A549 (cell line): ENCODE measurements around the gene PHLDA1. TPM values are rescaled to one million over a fixed set of nuclear protein-coding genes. Genes with fewer than 3 reads are reported as not detected.
A peak's percentile ranks its signal among the peaks of the same experiment; 100 is the strongest.

Source experiments
- ATAC-seq, 2 experiments: fragments of 200-7000 bp in 1 of 2; fragments of >200 bp in 1 of 2; cut with Nextera tagmentation in 1 of 2; cut with Tn5 transposase in 1 of 2; 3 replicates each; pipeline versions ENCODE4 v1.8.0 to v1.9.1; 2018 to 2020; ENCODE audit warnings: mild to moderate bottlenecking in 1 of 2, moderate library complexity in 1 of 2
- CTCF ChIA-PET: fragments of 300-600 bp; sonication (Branson Sonifier 250); formaldehyde crosslinking; extraction: SDS; loops from one replicate; lab custom pipeline; 2021; ENCODE audit warnings: antibody characterized with exemption, inconsistent platforms; lab: Yijun Ruan, JAX
- POLR2A ChIA-PET: fragments of 350-600 bp; formaldehyde crosslinking; extraction: SDS; loops from one replicate; lab custom pipeline; 2021; ENCODE audit warnings: antibody characterized with exemption, inconsistent platforms; lab: Yijun Ruan, JAX
- DNase-seq, 2 experiments: peaks; one replicate each; pipeline versions ENCODE4 v3.0.0 to v3.0.0-alpha.2; 2011 to 2016; ENCODE audit warnings: low read depth in 1 of 2, low spot score in 1 of 2
- FAIRE-seq: peaks from 2 replicates; lab custom pipeline; 2011; peaks lifted over from hg19 to GRCh38; lab: Jason Lieb, UNC
- H3K27ac ChIP-seq, 2 experiments: fragments of >200 bp; sonication (Bioruptor Twin); formaldehyde crosslinking; 3 replicates each; pipeline ENCODE4 v1.5.1; 2016 to 2017
- H3K4me1 ChIP-seq: fragments of >200 bp; sonication (Bioruptor Twin); formaldehyde crosslinking; 3 replicates; pipeline ENCODE4 v1.6.1; 2016
- H3K4me2 ChIP-seq: fragments of >200 bp; sonication (Bioruptor Twin); formaldehyde crosslinking; 3 replicates; pipeline ENCODE4 v1.6.1; 2016
- H3K4me3 ChIP-seq: fragments of >200 bp; sonication (Bioruptor Twin); formaldehyde crosslinking; 3 replicates; pipeline ENCODE4 v1.5.1; 2016
- H3K9me3 ChIP-seq: fragments of >200 bp; sonication (Bioruptor Twin); formaldehyde crosslinking; 3 replicates; pipeline ENCODE4 v1.6.1; 2016
- ESRRA ChIP-seq: fragments of 150-350 bp; IDR thresholded peaks from 2 replicates; pipeline ENCODE4 v1.6.1; 2014; ENCODE audit warnings: mild to moderate bottlenecking, low read length, borderline replicate concordance
- FOXS1 ChIP-seq: fragments of 250-450 bp; sonication (Bioruptor Pico); IDR thresholded peaks from 2 replicates; pipeline ENCODE4 v1.5.0; 2020; ENCODE audit warnings: mild to moderate bottlenecking, moderate library complexity
- GATA3 ChIP-seq: IDR thresholded peaks from 2 replicates; pipeline ENCODE4 v1.6.1; 2012; ENCODE audit warnings: borderline replicate concordance
- HOXA7 ChIP-seq: fragments of 250-450 bp; sonication (Bioruptor Pico); IDR thresholded peaks from 2 replicates; pipeline ENCODE4 v1.5.0; 2020; ENCODE audit warnings: mild to moderate bottlenecking, moderate library complexity
- HOXB13 ChIP-seq: fragments of 250-450 bp; sonication (Bioruptor Pico); IDR thresholded peaks from 2 replicates; pipeline ENCODE4 v1.5.0; 2020; ENCODE audit warnings: low read depth, mild to moderate bottlenecking, moderate library complexity
- HOXB5 ChIP-seq: fragments of 250-450 bp; sonication (Bioruptor Pico); IDR thresholded peaks from 2 replicates; pipeline ENCODE4 v1.5.0; 2020; ENCODE audit warnings: mild to moderate bottlenecking, moderate library complexity
- NPAS2 ChIP-seq: fragments of 250-450 bp; sonication (Bioruptor Pico); IDR thresholded peaks from 2 replicates; pipeline ENCODE4 v1.8.0; 2022; ENCODE audit warnings: mild to moderate bottlenecking, moderate library complexity, borderline replicate concordance
- RAD21 ChIP-seq, 2 experiments: fragments of >200 bp in 1 of 2; sonication (Bioruptor Twin) in 1 of 2; formaldehyde crosslinking in 1 of 2; IDR thresholded peaks in 1 of 2; conservative IDR thresholded peaks in 1 of 2; 2 replicates in 1 of 2; 3 replicates in 1 of 2; pipeline ENCODE4 v1.6.1; 2012 to 2018; ENCODE audit warnings: inconsistent platforms in 1 of 2
- RARB ChIP-seq: fragments of 250-450 bp; sonication (Bioruptor Pico); IDR thresholded peaks from 2 replicates; pipeline ENCODE4 v1.8.0; 2021; ENCODE audit warnings: mild to moderate bottlenecking, moderate library complexity
- RCOR1 ChIP-seq: fragments of 150-350 bp; IDR thresholded peaks from 2 replicates; pipeline ENCODE4 v1.6.1; 2014; ENCODE audit warnings: antibody characterized with exemption, low read length, low read depth
- REST ChIP-seq: fragments of 200-600 bp; sonication (generic); IDR thresholded peaks from 2 replicates; pipeline ENCODE4 v1.6.1; 2016; ENCODE audit warnings: antibody characterized with exemption, mild to moderate bottlenecking, moderate library complexity
- SMC3 ChIP-seq: fragments of >200 bp; sonication (Bioruptor Twin); formaldehyde crosslinking; IDR thresholded peaks from 3 replicates; pipeline ENCODE4 v1.6.1; 2018; ENCODE audit warnings: inconsistent platforms
- TP53 ChIP-seq: fragments of 250-450 bp; sonication (Bioruptor Pico); IDR thresholded peaks from 2 replicates; pipeline ENCODE4 v1.5.0; 2021; ENCODE audit warnings: mild to moderate bottlenecking, moderate library complexity
- ZFP36 ChIP-seq: fragments of 450-650 bp; IDR thresholded peaks from 2 replicates; pipeline ENCODE4 v1.6.1; 2014; ENCODE audit warnings: borderline replicate concordance; ENCODE audit not compliant: partially characterized antibody
- WGBS: methylation state at CpG from one replicate; pipeline ENCODE4 v1.1.6; 2017; ENCODE audit errors: missing lambda C conversion rate; 5-methylcytosine and 5-hydroxymethylcytosine counted together
- polyA plus RNA-seq, 4 experiments: library from polyadenylated mRNA; depleted of rRNA in 3 of 4; stranded (reverse); fragments of >200 nt; fragmentation: RNase III in 1 of 4; extraction: RNeasy Plus Mini Kit Qiagen cat#74134 plus additional on column Dnase treatment in 1 of 4; gene quantifications; 2 replicates in 3 of 4; 3 replicates in 1 of 4; pipeline ENCODE4 v1.2.3, GENCODE V29; 2011 to 2017
- TF ChIP-seq, protein P1 (sequence below): IDR thresholded peaks from 2 replicates; pipeline ENCODE4 v1.6.1; 2012; ENCODE audit warnings: low read depth, borderline replicate concordance
- TF ChIP-seq, protein P2 (sequence below): fragments of >200 bp; sonication (Bioruptor Twin); formaldehyde crosslinking; IDR thresholded peaks from 3 replicates; pipeline ENCODE4 v1.5.1; 2016
- TF ChIP-seq, protein P3 (sequence below): IDR thresholded peaks from 2 replicates; pipeline ENCODE4 v1.6.1; 2012

PHLDA1 gene
- polyA plus RNA-seq, 2 of the 4 experiments (the other 2 are of a cell fraction): 43.1 to 71.6 TPM

DNA sequence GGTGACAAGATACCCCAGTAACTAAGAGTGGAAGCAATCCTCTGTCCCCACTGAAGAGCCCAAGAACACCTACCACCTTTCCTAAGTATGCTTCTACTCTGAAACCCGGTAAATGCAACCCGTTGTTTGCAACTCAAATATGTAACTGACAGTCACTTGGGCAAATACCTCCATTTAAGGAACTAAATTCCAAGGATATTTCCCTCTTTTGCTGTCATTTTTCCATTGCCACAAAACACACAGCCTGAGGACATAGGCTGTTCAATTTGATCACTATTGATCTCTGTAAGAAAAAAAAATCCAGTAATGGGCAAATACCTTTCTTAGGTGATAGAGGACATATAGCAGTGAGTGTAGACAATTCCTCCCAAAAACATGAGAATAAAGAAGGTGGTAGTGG is 6.6 kb upstream of the PHLDA1 start:
- Histone ChIP-seq H3K27ac (peak overlapping the region in 1 of 2 experiments; percentile 42; a peak in 1 of 6 replicates), H3K9me3 (no peaks in the 10 kb centered on the region), H3K4me3 (no peak overlapping the region), H3K4me1 (peaks cover 47% of the 10 kb centered on the region), H3K4me2 (no peak overlapping the region; the same call in 2 of the 3 replicates)
- ATAC-seq (peak in 1 of 2 experiments; percentile 2; a peak in 3 of 6 replicates), FAIRE-seq (no peak), DNase-seq (no peak)
- 16% methylated on average over 2 of the region's 2 CpGs for WGBS
- TF ChIP-seq NPAS2 (CRISPR knock-in tag): no peak
- no peak for TF ChIP-seq ESRRA
- no peak for TF ChIP-seq RCOR1
- TF ChIP-seq RARB (CRISPR knock-in tag): no peak
- TF ChIP-seq ZFP36: no peak
- TF ChIP-seq GATA3: no peak
- no peak for TF ChIP-seq HOXB13 (CRISPR knock-in tag)
- TF ChIP-seq HOXB5 (CRISPR knock-in tag): no peak
- TF ChIP-seq FOXS1 (CRISPR knock-in tag): no peak
- TF ChIP-seq, protein P1, sequence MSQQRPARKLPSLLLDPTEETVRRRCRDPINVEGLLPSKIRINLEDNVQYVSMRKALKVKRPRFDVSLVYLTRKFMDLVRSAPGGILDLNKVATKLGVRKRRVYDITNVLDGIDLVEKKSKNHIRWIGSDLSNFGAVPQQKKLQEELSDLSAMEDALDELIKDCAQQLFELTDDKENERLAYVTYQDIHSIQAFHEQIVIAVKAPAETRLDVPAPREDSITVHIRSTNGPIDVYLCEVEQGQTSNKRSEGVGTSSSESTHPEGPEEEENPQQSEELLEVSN: no peak
- no peak for TF ChIP-seq TP53 (CRISPR knock-in tag)
- TF ChIP-seq, protein P2, sequence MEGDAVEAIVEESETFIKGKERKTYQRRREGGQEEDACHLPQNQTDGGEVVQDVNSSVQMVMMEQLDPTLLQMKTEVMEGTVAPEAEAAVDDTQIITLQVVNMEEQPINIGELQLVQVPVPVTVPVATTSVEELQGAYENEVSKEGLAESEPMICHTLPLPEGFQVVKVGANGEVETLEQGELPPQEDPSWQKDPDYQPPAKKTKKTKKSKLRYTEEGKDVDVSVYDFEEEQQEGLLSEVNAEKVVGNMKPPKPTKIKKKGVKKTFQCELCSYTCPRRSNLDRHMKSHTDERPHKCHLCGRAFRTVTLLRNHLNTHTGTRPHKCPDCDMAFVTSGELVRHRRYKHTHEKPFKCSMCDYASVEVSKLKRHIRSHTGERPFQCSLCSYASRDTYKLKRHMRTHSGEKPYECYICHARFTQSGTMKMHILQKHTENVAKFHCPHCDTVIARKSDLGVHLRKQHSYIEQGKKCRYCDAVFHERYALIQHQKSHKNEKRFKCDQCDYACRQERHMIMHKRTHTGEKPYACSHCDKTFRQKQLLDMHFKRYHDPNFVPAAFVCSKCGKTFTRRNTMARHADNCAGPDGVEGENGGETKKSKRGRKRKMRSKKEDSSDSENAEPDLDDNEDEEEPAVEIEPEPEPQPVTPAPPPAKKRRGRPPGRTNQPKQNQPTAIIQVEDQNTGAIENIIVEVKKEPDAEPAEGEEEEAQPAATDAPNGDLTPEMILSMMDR: no peak
- no peak for TF ChIP-seq REST
- no peak for TF ChIP-seq RAD21 (conservative IDR thresholded peaks at IDR 0.05 in 1 of 2, IDR thresholded peaks at IDR 0.05 in 1 of 2)
- TF ChIP-seq, protein P3, sequence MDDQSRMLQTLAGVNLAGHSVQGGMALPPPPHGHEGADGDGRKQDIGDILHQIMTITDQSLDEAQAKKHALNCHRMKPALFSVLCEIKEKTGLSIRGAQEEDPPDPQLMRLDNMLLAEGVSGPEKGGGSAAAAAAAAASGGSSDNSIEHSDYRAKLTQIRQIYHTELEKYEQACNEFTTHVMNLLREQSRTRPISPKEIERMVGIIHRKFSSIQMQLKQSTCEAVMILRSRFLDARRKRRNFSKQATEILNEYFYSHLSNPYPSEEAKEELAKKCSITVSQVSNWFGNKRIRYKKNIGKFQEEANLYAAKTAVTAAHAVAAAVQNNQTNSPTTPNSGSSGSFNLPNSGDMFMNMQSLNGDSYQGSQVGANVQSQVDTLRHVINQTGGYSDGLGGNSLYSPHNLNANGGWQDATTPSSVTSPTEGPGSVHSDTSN: no peak
- no peak for TF ChIP-seq SMC3
- TF ChIP-seq HOXA7 (CRISPR knock-in tag): no peak
- ChIA-PET POLR2A (interaction anchor here (1.8 kb wide), 1 partner anchor 13 kb away, joined by 8 read pairs; no protein-coding TSS in a partner anchor), CTCF (interaction anchor here (0.9 to 2.1 kb wide), 4 partner anchors 12 to 510 kb away, joined by 3 to 17 read pairs (median 4); no protein-coding TSS in a partner anchor)
